Measurements from ENCODE around the gene RPS19BP1. TPM values are rescaled to one million over a fixed set of nuclear protein-coding genes. Genes with fewer than 3 reads are reported as not detected.

The RPS19BP1 gene
- total and polyA plus RNA-seq, 2 of the 8 experiments (the other 6 are each of a cell fraction or from before 2014, with no cell fraction given): 77.9 to 97.9 TPM

GRCh38 chr22:39575552-39575825, 42.9 kb upstream of the RPS19BP1 start (continued):
- TF ChIP-seq CHD7 (IDR thresholded peaks at IDR 0.05; ENCODE audit: insufficient replicate concordance, low read length): no peak
- no peak for TF ChIP-seq HDAC6 (IDR thresholded peaks at IDR 0.05; ENCODE audit: low read depth, low read length)
- no peak for TF ChIP-seq KDM4A (IDR thresholded peaks at IDR 0.05; ENCODE audit: low read depth, low read length, severe bottlenecking)
- no peak for TF ChIP-seq SP2 (IDR thresholded peaks at IDR 0.05; ENCODE audit: low read length)
- TF ChIP-seq JUN (IDR thresholded peaks at IDR 0.05; ENCODE audit: low read depth, low read length): no peak
- TF ChIP-seq TEAD4 (IDR thresholded peaks at IDR 0.05; ENCODE audit: low read depth, low read length): no peak
- TF ChIP-seq SRF (IDR thresholded peaks at IDR 0.05; ENCODE audit: low read depth, low read length): no peak
- TF ChIP-seq SP4 (IDR thresholded peaks at IDR 0.05; ENCODE audit: low read length): no peak
- no peak for TF ChIP-seq CHD2 (IDR thresholded peaks at IDR 0.05; ENCODE audit: low read length)
- no peak for TF ChIP-seq USF2 (IDR thresholded peaks at IDR 0.05; ENCODE audit: low read length)
- no peak for TF ChIP-seq POU5F1 (IDR thresholded peaks at IDR 0.05; ENCODE audit: low read depth, low read length)
- no peak for TF ChIP-seq CTBP2 (IDR thresholded peaks at IDR 0.05; ENCODE audit: borderline replicate concordance, insufficient read depth, insufficient read length, low read length)
- no peak for TF ChIP-seq CHD1 (IDR thresholded peaks at IDR 0.05; ENCODE audit: low read depth, low read length)
